Activated B cell treated with CpG ODN at 0.5 μM for 24 hours (primary cell): ENCODE measurements around the gene BRPF1. TPM values are rescaled to one million over a fixed set of nuclear protein-coding genes. Genes with fewer than 3 reads are reported as not detected.

Source experiments
- ATAC-seq: fragments of 200-7000 bp; cut with Tn5 transposase; one replicate; pipeline ENCODE4 v1.10.0; 2021; ENCODE audit warnings: low read depth, mild to moderate bottlenecking, moderate library complexity
- CTCF ChIA-PET: fragments of 350-600 bp; sonication (Branson Sonifier 250); formaldehyde crosslinking; loops from one replicate; lab custom pipeline; 2021; ENCODE audit warnings: antibody characterized with exemption; lab: Charles Lee
- POLR2A ChIA-PET: fragments of 350-600 bp; sonication (Branson Sonifier 250); formaldehyde crosslinking; loops from one replicate; lab custom pipeline; 2021; ENCODE audit warnings: antibody characterized with exemption; lab: Charles Lee
- DNase-seq: peaks from one replicate; pipeline ENCODE4 v3.0.0; 2022
- H3K27ac Mint-ChIP-seq: one replicate; pipeline ENCODE4 v1.8.0; 2020; ENCODE audit warnings: mixed read lengths
- H3K27me3 Mint-ChIP-seq: one replicate; pipeline ENCODE4 v1.8.0; 2021; ENCODE audit warnings: mixed read lengths
- H3K36me3 Mint-ChIP-seq: one replicate; pipeline ENCODE4 v1.8.0; 2021; ENCODE audit warnings: low read depth, mixed read lengths
- H3K4me1 Mint-ChIP-seq: one replicate; pipeline ENCODE4 v1.8.0; 2021; ENCODE audit warnings: mixed read lengths
- H3K4me3 Mint-ChIP-seq: one replicate; pipeline ENCODE4 v1.8.0; 2020; ENCODE audit warnings: mild to moderate bottlenecking, mixed read lengths
- H3K9me3 Mint-ChIP-seq: one replicate; pipeline ENCODE4 v1.8.0; 2020; ENCODE audit warnings: mixed read lengths
- CTCF ChIP-seq: fragments of 200-600 bp; IDR thresholded peaks from one replicate; pipeline ENCODE4 v1.8.0; 2022; ENCODE audit warnings: antibody characterized with exemption, mild to moderate bottlenecking
- intact Hi-C: fragments of 100-400 bp; cut with micrococcal nuclease; formaldehyde crosslinking; loops from one replicate; pipeline ENCODE4 v1.15.1; 2024
- total RNA-seq: library from RNA; stranded (reverse); gene quantifications from 2 replicates; pipeline ENCODE4 v1.2.3, GENCODE V29; 2022

The BRPF1 gene
- total RNA-seq, 1 donor from 2014 or later: 35.2 TPM

GRCh38 chr3:9696480-9697220 is 34.9 kb upstream of the BRPF1 start:
- Mint-ChIP-seq H3K4me3 (no peak overlapping the region), H3K36me3 (peaks cover 96% of the 10 kb centered on the region), H3K4me1 (no peaks in the 10 kb centered on the region), H3K9me3 (no peaks in the 10 kb centered on the region), H3K27ac (no peak overlapping the region), H3K27me3 (no peaks in the 10 kb centered on the region)
- ChIA-PET POLR2A (no interaction called here), CTCF (no interaction called here)
- TF ChIP-seq CTCF: no peak
- intact Hi-C loops: no loop called here
- ATAC-seq (no peak), DNase-seq (no peak)

- no peak for TF ChIP-seq CTCF
- intact Hi-C loops: no loop called here
- Mint-ChIP-seq H3K9me3 (no peaks in the 10 kb centered on the region), H3K4me3 (no peak overlapping the region), H3K36me3 (peaks cover 96% of the 10 kb centered on the region), H3K4me1 (no peaks in the 10 kb centered on the region), H3K27ac (no peak overlapping the region), H3K27me3 (no peaks in the 10 kb centered on the region)
- no peak for DNase-seq
- no peak for ATAC-seq
- ChIA-PET CTCF (no interaction called here), POLR2A (no interaction called here)
Measured at GRCh38 chr3:9697892-9698291, 33.6 kb upstream of the BRPF1 start.

DNA sequence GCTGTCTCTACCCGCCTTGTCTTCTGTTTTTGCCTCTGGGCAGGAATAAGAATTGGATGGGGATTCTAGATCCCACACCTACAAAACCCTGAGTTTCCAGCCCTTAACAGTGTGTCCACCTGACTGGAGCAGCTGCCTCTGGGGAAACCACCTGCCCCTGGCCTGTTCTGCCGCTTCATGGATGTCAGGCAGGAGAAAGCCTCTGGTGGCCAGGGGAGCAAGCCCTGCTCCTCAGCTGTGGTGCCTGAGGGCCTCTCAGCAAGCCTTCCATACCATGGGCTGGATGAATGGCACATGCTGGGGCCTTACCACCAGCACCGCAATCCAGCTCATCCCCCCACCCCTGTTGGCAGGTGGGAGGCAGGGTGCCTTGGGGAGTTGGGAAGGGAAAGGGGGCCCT is 33.2 kb upstream of the BRPF1 start:
- Mint-ChIP-seq H3K4me1 (peaks cover 3% of the 10 kb centered on the region), H3K9me3 (no peaks in the 10 kb centered on the region), H3K27ac (no peak overlapping the region), H3K27me3 (no peaks in the 10 kb centered on the region), H3K36me3 (peaks cover 95% of the 10 kb centered on the region), H3K4me3 (no peak overlapping the region)
- POLR2A ChIA-PET: no interaction called here
- DNase-seq (no peak), ATAC-seq (no peak)
- intact Hi-C loops: no loop called here
- TF ChIP-seq CTCF: no peak
- CTCF ChIA-PET: interaction anchor here (0.7 kb wide), 1 partner anchor 42 kb away, joined by 4 read pairs; no protein-coding TSS in a partner anchor

- H3K4me1 Mint-ChIP-seq: peaks cover 17% of the 10 kb centered on the region
Measured at GRCh38 chr3:9700536-9700935, 31.0 kb upstream of the BRPF1 start.

More at GRCh38 chr3:9700536-9700935, 31.0 kb upstream of the BRPF1 start:
- DNase-seq (no peak), ATAC-seq (no peak)
- Mint-ChIP-seq H3K27ac (no peak overlapping the region), H3K9me3 (no peaks in the 10 kb centered on the region), H3K4me3 (no peak overlapping the region), H3K36me3 (peaks cover 72% of the 10 kb centered on the region), H3K27me3 (peaks cover 8% of the 10 kb centered on the region)
- ChIA-PET POLR2A (interaction anchor here (1.7 kb wide), 1 partner anchor 10 kb away, joined by 7 read pairs; no protein-coding TSS in a partner anchor), CTCF (no interaction called here)
- TF ChIP-seq CTCF: no peak
- intact Hi-C loops: no loop called here
